ACC112 (cell line): ENCODE measurements around the gene RSBN1.

Experiments used
- H2AFZ ChIP-seq: fragments of 200-600 bp; sonication (generic); one replicate; pipeline ENCODE4 v1.6.0; 2017; ENCODE audit warnings: antibody characterized with exemption, low read length; ENCODE audit not compliant: unreplicated experiment
- H3K27ac ChIP-seq: fragments of 200-600 bp; sonication (generic); 2 replicates; pipeline ENCODE4 v1.5.1; 2014; ENCODE audit warnings: low read depth, mild to moderate bottlenecking, antibody characterized with exemption, low read length, moderate library complexity
- H3K27me3 ChIP-seq: fragments of 200-600 bp; sonication (generic); 2 replicates; pipeline ENCODE4 v1.6.1; 2014; ENCODE audit warnings: mild to moderate bottlenecking, antibody characterized with exemption, low read length, moderate library complexity, mixed read lengths; ENCODE audit not compliant: insufficient read depth
- H3K36me3 ChIP-seq: fragments of 200-600 bp; sonication (generic); 2 replicates; pipeline ENCODE4 v1.6.1; 2016; ENCODE audit warnings: mild to moderate bottlenecking, antibody characterized with exemption, low read length, moderate library complexity, mixed read lengths; ENCODE audit not compliant: insufficient read depth
- H3K4me1 ChIP-seq: fragments of 200-600 bp; sonication (generic); one replicate; pipeline ENCODE4 v1.6.1; 2016; ENCODE audit warnings: low read length, mixed read lengths; ENCODE audit not compliant: insufficient read depth, unreplicated experiment, control insufficient read depth
- H3K4me3 ChIP-seq: fragments of 200-600 bp; sonication (generic); 2 replicates; pipeline ENCODE4 v1.5.1; 2014; ENCODE audit warnings: mild to moderate bottlenecking, low read depth, low read length
- H3K79me2 ChIP-seq: fragments of 200-600 bp; sonication (generic); one replicate; pipeline ENCODE4 v1.6.0; 2016; ENCODE audit warnings: low read length; ENCODE audit not compliant: control insufficient read depth, unreplicated experiment, insufficient read depth

The RSBN1 gene

GRCh38 chr1:113812661-113813135, 422 bp upstream of the RSBN1 start:
- Histone ChIP-seq H3K36me3 (0 out of 2 replicates have a peak, but pooled peaks cover 8% of the 10 kb centered on the region), H3K27me3 (no peaks in the 10 kb centered on the region), H3K27ac (peak overlapping the region; percentile 79), H3K79me2 (peaks cover 43% of the 10 kb centered on the region), H3K4me1 (peaks cover 11% of the 10 kb centered on the region), H2AFZ (peak overlapping the region; percentile 79), H3K4me3 (peak overlapping the region; percentile 73)

GRCh38 chr1:113811156-113811887, 954 bp downstream of the RSBN1 start:
- H3K27ac ChIP-seq, result peak overlapping the region; percentile 25; the same call in 1 of the 2 replicates
- peaks cover 55% of the 10 kb centered on the region for H3K79me2 ChIP-seq
- H3K27me3 ChIP-seq, result no peaks in the 10 kb centered on the region
- H2AFZ ChIP-seq, result peak overlapping the region; percentile 41
- H3K4me3 ChIP-seq, result peak overlapping the region; percentile 90
- peaks cover 11% of the 10 kb centered on the region for H3K4me1 ChIP-seq
- H3K36me3 ChIP-seq, result 0 out of 2 replicates have a peak, but pooled peaks cover 8% of the 10 kb centered on the region

- peaks cover 69% of the 10 kb centered on the region for H3K79me2 ChIP-seq
- peaks cover 14% of the 10 kb centered on the region for H3K4me1 ChIP-seq
- 0 out of 2 replicates have a peak overlapping the region, but pooled peaks have one; percentile 11 for H3K27ac ChIP-seq
- no peak overlapping the region for H2AFZ ChIP-seq
- H3K27me3 ChIP-seq, result no peaks in the 10 kb centered on the region
- H3K36me3 ChIP-seq, result 0 out of 2 replicates have a peak, but pooled peaks cover 8% of the 10 kb centered on the region
- H3K4me3 ChIP-seq, result peak overlapping the region; percentile 90
Observed at GRCh38 chr1:113809670-113810602, 2.3 kb downstream of the RSBN1 start.

GRCh38 chr1:113808450-113809195, 3.7 kb downstream of the RSBN1 start:
- Histone ChIP-seq H3K36me3 (0 out of 2 replicates have a peak, but pooled peaks cover 8% of the 10 kb centered on the region), H3K4me1 (peaks cover 21% of the 10 kb centered on the region), H3K27ac (no peak overlapping the region), H2AFZ (no peak overlapping the region), H3K27me3 (no peaks in the 10 kb centered on the region), H3K4me3 (peak overlapping the region; percentile 60), H3K79me2 (peaks cover 80% of the 10 kb centered on the region)

- H3K27ac ChIP-seq, result no peak overlapping the region
- no peak overlapping the region for H3K4me3 ChIP-seq
- H3K4me1 ChIP-seq, result peaks cover 21% of the 10 kb centered on the region
- H3K27me3 ChIP-seq, result no peaks in the 10 kb centered on the region
- peaks cover 95% of the 10 kb centered on the region for H3K79me2 ChIP-seq
- no peak overlapping the region for H2AFZ ChIP-seq
- 0 out of 2 replicates have a peak, but pooled peaks cover 8% of the 10 kb centered on the region for H3K36me3 ChIP-seq
Observed at GRCh38 chr1:113805639-113806038, 6.6 kb downstream of the RSBN1 start.

- no peak overlapping the region for H3K27ac ChIP-seq
- H3K4me3 ChIP-seq, result no peak overlapping the region
- H3K36me3 ChIP-seq, result 0 out of 2 replicates have a peak, but pooled peaks cover 8% of the 10 kb centered on the region
- H3K27me3 ChIP-seq, result no peaks in the 10 kb centered on the region
- H3K4me1 ChIP-seq, result peaks cover 21% of the 10 kb centered on the region
- peaks cover 95% of the 10 kb centered on the region for H3K79me2 ChIP-seq
- no peak overlapping the region for H2AFZ ChIP-seq
Observed at GRCh38 chr1:113805256-113805531, 7.1 kb downstream of the RSBN1 start.

- H3K79me2 ChIP-seq, result peaks cover 94% of the 10 kb centered on the region
- H3K4me3 ChIP-seq, result peak overlapping the region; percentile 15; the same call in 1 of the 2 replicates
- no peak overlapping the region for H3K27ac ChIP-seq
- no peak overlapping the region for H2AFZ ChIP-seq
- no peaks in the 10 kb centered on the region for H3K27me3 ChIP-seq
- H3K4me1 ChIP-seq, result peaks cover 21% of the 10 kb centered on the region
- 0 out of 2 replicates have a peak, but pooled peaks cover 8% of the 10 kb centered on the region for H3K36me3 ChIP-seq
Observed at GRCh38 chr1:113804421-113805255, 7.6 kb downstream of the RSBN1 start.

- Histone ChIP-seq H2AFZ (no peak overlapping the region), H3K4me3 (no peak overlapping the region), H3K36me3 (peaks cover 5% of the 10 kb centered on the region), H3K79me2 (peaks cover 85% of the 10 kb centered on the region), H3K27me3 (no peaks in the 10 kb centered on the region), H3K4me1 (peaks cover 10% of the 10 kb centered on the region), H3K27ac (no peak overlapping the region)
Observed at GRCh38 chr1:113802367-113803007, 9.8 kb downstream of the RSBN1 start.

GRCh38 chr1:113800487-113800886, 11.8 kb downstream of the RSBN1 start:
- Histone ChIP-seq H3K4me1 (peaks cover 10% of the 10 kb centered on the region), H3K4me3 (no peak overlapping the region), H2AFZ (no peak overlapping the region), H3K27me3 (no peaks in the 10 kb centered on the region), H3K27ac (no peak overlapping the region), H3K36me3 (peaks cover 8% of the 10 kb centered on the region), H3K79me2 (peaks cover 69% of the 10 kb centered on the region)
